GM20000 (cell line): ENCODE results near the gene TNIK.
A peak's percentile ranks its signal among the peaks of the same experiment; 100 is the strongest.

ENCODE experiments used
- DNase-seq: peaks from one replicate; pipeline ENCODE4 v3.0.0; 2012; ENCODE audit warnings: low spot score
- TF ChIP-seq, protein P1 (sequence below): IDR thresholded peaks from 2 replicates; pipeline ENCODE4 v1.5.1; 2012; ENCODE audit warnings: mild to moderate bottlenecking, control low read depth; ENCODE audit errors: extremely low read depth, missing control alignments

The TNIK gene

DNA sequence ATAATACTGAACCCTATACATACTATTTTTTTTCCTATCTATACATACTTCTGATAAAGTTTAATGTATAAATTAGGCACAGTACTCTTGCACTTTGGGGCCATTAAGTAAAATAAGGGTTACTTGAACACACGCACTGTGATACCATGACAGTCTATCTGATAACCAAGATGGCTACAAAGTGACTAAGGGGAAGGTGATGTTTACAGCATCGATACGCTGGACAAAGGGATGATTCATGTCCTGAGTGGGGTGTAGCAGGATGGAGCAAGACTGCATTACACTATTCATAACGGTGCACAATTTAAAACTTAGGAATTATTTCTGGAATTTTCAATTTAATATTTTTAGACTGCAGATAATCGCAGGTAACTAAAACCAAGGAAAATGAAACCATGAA, 403.7 kb downstream of the TNIK start:
- TF ChIP-seq, protein P1, sequence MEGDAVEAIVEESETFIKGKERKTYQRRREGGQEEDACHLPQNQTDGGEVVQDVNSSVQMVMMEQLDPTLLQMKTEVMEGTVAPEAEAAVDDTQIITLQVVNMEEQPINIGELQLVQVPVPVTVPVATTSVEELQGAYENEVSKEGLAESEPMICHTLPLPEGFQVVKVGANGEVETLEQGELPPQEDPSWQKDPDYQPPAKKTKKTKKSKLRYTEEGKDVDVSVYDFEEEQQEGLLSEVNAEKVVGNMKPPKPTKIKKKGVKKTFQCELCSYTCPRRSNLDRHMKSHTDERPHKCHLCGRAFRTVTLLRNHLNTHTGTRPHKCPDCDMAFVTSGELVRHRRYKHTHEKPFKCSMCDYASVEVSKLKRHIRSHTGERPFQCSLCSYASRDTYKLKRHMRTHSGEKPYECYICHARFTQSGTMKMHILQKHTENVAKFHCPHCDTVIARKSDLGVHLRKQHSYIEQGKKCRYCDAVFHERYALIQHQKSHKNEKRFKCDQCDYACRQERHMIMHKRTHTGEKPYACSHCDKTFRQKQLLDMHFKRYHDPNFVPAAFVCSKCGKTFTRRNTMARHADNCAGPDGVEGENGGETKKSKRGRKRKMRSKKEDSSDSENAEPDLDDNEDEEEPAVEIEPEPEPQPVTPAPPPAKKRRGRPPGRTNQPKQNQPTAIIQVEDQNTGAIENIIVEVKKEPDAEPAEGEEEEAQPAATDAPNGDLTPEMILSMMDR = no peak

DNA sequence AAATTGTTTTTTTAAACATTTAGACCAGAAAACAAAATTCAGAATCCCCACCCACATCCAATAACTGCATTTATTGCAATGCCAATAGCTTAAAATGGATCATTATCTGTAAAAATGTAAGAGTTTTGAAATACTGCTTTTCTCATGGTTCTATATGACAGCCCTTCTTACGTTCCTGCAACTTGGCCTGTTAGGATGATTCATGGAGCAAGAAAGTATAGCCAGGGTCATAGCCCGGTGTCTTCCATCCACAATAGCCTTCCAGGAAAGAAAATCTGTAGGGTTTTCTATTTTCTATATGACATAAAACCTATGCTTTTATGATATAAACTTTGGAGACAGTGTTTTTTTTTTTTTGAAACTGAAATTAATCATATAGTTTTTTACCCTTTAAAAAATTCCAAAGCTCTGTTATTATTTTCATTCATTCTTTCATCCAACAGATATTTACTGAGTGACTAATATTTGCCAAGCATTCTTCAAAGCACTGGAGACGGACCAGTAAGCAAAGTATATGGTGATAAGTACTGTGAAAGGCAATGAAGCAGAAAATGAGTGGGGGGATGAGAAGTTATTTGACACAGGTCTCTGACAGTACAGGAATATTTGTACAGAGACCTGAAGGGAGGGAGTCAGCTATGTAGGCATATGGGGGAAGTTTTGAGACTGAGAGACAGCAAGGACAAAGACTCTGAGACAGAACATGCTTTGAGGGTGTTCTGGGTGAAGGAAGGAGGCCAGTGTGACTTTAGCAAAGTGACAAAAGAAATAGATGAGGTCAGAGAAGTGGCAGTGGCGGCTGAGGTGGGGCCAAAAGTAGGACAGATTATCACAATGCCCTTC, 404.6 kb downstream of the TNIK start:
- DNase-seq = no peak
- TF ChIP-seq, protein P1 = no peak

More for the DNA sequence above, 403.7 kb downstream of the TNIK start:
- no peak for DNase-seq

DNA sequence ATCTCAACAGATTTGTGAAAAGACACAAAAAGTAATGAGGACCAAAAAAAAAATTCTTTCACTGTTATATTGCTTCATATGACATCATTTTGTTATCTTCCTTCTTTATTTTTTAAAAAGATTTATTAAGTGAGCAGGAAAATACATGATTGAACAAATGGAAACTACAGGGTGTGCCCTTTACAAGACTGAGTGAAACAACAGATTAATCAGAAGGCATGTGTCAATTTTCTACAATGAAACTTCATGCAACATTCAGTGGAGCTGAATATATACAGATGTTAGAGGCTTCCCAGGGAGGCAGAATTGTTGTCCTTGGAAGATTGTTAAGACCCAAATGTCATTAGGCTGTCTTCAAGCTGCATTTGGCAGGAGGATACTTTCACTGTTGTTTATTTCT, 405.3 kb downstream of the TNIK start:
- TF ChIP-seq, protein P1 = no peak

DNA sequence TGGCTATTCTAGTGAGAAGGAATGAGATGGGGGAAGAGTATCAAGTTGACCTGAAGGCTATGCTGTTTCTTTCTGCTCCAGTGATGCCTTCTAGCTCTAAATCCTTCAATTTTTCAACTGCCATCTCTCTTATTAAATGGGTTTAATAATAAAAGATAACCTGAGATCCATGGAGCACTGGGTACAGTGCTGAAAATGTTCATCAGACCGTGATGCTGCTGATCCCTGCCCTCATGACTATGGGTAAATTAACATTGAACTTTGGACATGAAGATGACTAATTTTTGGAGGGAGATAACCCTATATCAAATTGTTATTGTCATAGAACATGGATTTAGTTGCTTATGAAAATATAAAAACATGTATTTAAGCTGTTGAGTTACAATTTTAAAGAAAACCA, 406.0 kb downstream of the TNIK start:
- TF ChIP-seq, protein P1 = no peak

More for the DNA sequence above, 405.3 kb downstream of the TNIK start:
- DNase-seq = no peak

DNA sequence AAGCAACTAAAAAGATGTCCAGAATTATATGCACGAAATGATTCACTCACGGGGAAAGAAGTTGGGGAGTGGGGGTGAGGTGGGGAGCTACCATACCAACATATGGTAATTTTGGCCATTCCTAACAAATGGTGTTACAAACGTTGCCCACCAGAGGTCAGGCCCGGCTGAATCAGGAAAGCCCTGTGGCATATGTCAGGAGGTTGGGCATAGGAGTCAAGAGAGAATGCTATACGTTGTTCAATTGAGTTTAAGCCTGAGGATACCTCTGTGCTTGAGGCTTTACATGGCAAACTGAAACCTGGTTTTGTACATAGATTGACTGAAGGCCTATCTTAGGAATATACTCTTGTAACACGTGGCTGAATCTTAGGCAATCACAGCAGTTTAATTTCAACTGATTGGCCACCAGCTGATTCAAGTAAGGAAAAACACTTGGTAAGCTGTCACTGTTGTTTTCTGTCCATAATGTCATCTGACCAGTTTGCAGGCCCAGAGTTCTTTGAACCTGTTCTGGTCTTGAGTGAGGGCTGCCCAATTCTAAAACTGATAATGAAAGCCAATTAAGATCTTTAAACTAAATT, 410.3 kb downstream of the TNIK start:
- peak; percentile 61 for DNase-seq
- TF ChIP-seq, protein P1 = peak; percentile 41

More for the DNA sequence above, 406.0 kb downstream of the TNIK start:
- no peak for DNase-seq

DNA sequence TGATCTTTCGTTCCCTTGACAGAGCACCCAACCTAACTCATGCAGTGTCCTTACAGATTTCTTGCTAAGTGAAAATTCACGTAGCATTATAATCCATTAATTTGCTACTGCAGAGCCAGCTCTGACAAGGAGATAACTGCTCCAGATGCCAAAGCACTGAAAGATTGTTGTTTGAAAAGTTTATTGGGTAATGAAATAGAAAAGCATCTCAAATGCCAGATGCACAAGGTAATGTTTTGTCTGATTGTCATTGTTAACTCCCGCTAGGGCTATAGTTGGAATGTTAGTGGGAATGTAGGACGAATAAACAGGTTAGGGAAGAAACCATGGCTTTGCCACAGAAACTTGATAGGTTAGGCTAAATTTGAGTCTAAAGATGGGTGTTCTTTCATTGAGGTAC, 413.4 kb downstream of the TNIK start:
- DNase-seq = no peak
- TF ChIP-seq, protein P1 = no peak

DNA sequence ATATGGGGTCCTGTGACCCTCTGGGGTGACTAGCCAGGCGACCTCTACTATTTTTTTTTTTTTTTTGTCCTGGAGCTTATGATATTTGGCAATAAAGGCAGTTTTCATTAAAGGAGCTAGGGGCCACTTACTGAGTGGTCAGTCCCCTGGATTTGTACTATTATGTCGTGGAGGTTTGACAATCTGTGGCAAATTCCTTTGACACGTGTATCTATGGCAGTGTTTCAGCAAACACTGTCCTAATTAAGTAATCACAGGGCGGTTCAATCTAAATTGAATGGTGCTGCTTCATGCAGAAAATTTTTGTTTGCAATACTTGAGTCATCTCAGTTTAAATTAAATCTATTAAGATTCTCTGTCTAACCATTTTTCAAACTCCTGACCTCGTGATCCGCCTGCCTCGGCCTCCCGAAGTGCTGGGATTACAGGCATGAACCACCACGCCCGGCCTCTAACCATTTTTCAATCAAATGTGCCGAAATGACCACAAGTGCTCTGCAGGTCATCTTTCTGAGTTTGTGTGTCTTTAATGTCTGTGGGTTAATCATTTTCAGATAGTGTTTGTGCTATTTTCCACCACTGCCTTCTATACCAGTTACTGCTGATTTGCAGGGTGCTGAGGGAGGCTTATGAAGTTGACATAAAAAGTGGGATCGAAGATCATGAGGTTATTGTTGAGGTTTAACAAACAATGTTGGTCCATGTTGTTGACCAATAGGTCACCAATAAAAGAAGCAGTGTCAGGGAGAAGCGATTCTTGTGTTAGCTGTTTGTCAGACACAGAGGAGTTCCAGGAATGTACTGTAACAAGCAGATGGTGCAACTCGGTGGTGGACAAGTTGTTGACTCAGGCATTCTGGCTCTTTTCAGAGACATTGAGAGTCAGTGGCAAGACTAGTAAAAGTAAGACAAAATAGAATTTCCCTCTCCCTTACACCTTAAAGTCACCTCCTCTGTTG, 415.1 kb downstream of the TNIK start:
- DNase-seq = no peak
- TF ChIP-seq, protein P1 = no peak
